Neural cell (in vitro differentiated cells): ENCODE measurements around the gene FTSJ3. TPM values are rescaled to one million over a fixed set of nuclear protein-coding genes. Genes with fewer than 3 reads are reported as not detected.

Experiments
- H2AFZ ChIP-seq: fragments of 200-600, 300-800 bp; sonication (generic), shearing (Covaris generic); 2 replicates; pipeline ENCODE4 v1.6.0; 2014; ENCODE audit warnings: low read depth, mild to moderate bottlenecking, antibody characterized with exemption, low read length, moderate library complexity
- H3F3A ChIP-seq: fragments of 200-600 bp; shearing (Covaris generic); 2 replicates; pipeline ENCODE4 v1.6.1; 2016; ENCODE audit warnings: mild to moderate bottlenecking, moderate library complexity, mixed read lengths, antibody characterized with exemption, low read length; ENCODE audit not compliant: insufficient read depth, poor library complexity, severe bottlenecking
- H3K27ac ChIP-seq: fragments of 200-600, 300-800 bp; sonication (generic), shearing (Covaris generic); 2 replicates; pipeline ENCODE4 v1.5.1; 2014; ENCODE audit warnings: mild to moderate bottlenecking, low read length, moderate library complexity
- H3K27me3 ChIP-seq: fragments of 300-800, 200-600 bp; sonication (generic), shearing (Covaris generic); 2 replicates; pipeline ENCODE4 v1.6.0; 2014; ENCODE audit warnings: mild to moderate bottlenecking, low read depth, low read length, moderate library complexity; ENCODE audit not compliant: insufficient read depth
- H3K36me3 ChIP-seq: fragments of 300-800, 200-600 bp; sonication (generic), shearing (Covaris generic); 2 replicates; pipeline ENCODE4 v1.5.1; 2014; ENCODE audit warnings: mild to moderate bottlenecking, antibody characterized with exemption, low read length, moderate library complexity; ENCODE audit not compliant: insufficient read depth
- H3K4me2 ChIP-seq: fragments of 300-800, 200-600 bp; sonication (generic), shearing (Covaris generic); 2 replicates; pipeline ENCODE4 v1.6.0; 2014; ENCODE audit warnings: mild to moderate bottlenecking, low read length
- H3K4me3 ChIP-seq: fragments of 300-800, 200-600 bp; sonication (generic), shearing (Covaris generic); 2 replicates; pipeline ENCODE4 v1.5.1; 2014; ENCODE audit warnings: mild to moderate bottlenecking, low read length, moderate library complexity
- H3K79me2 ChIP-seq: fragments of 200-600 bp; shearing (Covaris generic); replicated peaks from 2 replicates; pipeline ENCODE4 v1.6.0; 2014; ENCODE audit warnings: mild to moderate bottlenecking, low read length, moderate library complexity; ENCODE audit not compliant: insufficient read depth
- H3K9ac ChIP-seq: fragments of 300-800, 200-600 bp; sonication (generic), shearing (Covaris generic); 2 replicates; pipeline ENCODE4 v1.6.1; 2016; ENCODE audit warnings: mild to moderate bottlenecking, low read length, mixed read lengths
- H3K9me2 ChIP-seq: fragments of 200-600 bp; shearing (Covaris generic); 2 replicates; pipeline ENCODE4 v1.6.1; 2016; ENCODE audit warnings: mild to moderate bottlenecking, low read length, mixed read lengths; ENCODE audit not compliant: insufficient read depth
- H3K9me3 ChIP-seq: fragments of 200-600, 300-800 bp; sonication (generic), shearing (Covaris generic); 2 replicates; pipeline ENCODE4 v1.6.1; 2016; ENCODE audit warnings: mild to moderate bottlenecking, mixed run types, low read length, moderate library complexity, mixed read lengths
- H4K20me1 ChIP-seq: fragments of 200-600 bp; shearing (Covaris generic); 2 replicates; pipeline ENCODE4 v1.6.1; 2016; ENCODE audit warnings: mild to moderate bottlenecking, mixed run types; ENCODE audit not compliant: insufficient read depth
- EP300 ChIP-seq: fragments of 450-650 bp; conservative IDR thresholded peaks from 2 replicates; pipeline ENCODE4 v1.6.1; 2014; ENCODE audit warnings: antibody characterized with exemption, mild to moderate bottlenecking, moderate library complexity; ENCODE audit not compliant: poor library complexity, severe bottlenecking
- EZH2 ChIP-seq: fragments of 200-600, 300-800 bp; shearing (Covaris generic), sonication (generic); IDR thresholded peaks from 2 replicates; pipeline ENCODE4 v1.6.1; 2014; ENCODE audit warnings: antibody characterized with exemption, low read length, borderline replicate concordance, mild to moderate bottlenecking; ENCODE audit not compliant: insufficient read depth, poor library complexity, severe bottlenecking
- MXI1 ChIP-seq: fragments of 450-650 bp; conservative IDR thresholded peaks from 2 replicates; pipeline ENCODE4 v1.6.1; 2014; ENCODE audit warnings: antibody characterized with exemption, mild to moderate bottlenecking; ENCODE audit not compliant: poor library complexity, severe bottlenecking
- POLR2AphosphoS5 ChIP-seq: IDR thresholded peaks from 2 replicates; pipeline ENCODE4 v1.6.1; 2012
- RAD21 ChIP-seq: fragments of 450-650 bp; conservative IDR thresholded peaks from 2 replicates; pipeline ENCODE4 v1.6.1; 2014; ENCODE audit warnings: antibody characterized with exemption, mild to moderate bottlenecking, moderate library complexity
- SMC3 ChIP-seq: fragments of 450-650 bp; conservative IDR thresholded peaks from 2 replicates; pipeline ENCODE4 v1.6.1; 2014; ENCODE audit warnings: antibody characterized with exemption, mild to moderate bottlenecking, moderate library complexity; ENCODE audit not compliant: poor library complexity
- TAF1 ChIP-seq: IDR thresholded peaks from 2 replicates; pipeline ENCODE4 v1.6.1; 2012; ENCODE audit warnings: low read depth
- polyA plus RNA-seq: library from polyadenylated mRNA; depleted of rRNA; stranded (reverse); fragments of >200 nt; gene quantifications from 2 replicates; pipeline ENCODE4 v1.2.3, GENCODE V29; 2014
- TF ChIP-seq, protein P1 (sequence below): fragments of 450-650 bp; IDR thresholded peaks from 2 replicates; pipeline ENCODE4 v1.5.1; 2014; ENCODE audit warnings: antibody characterized with exemption, mild to moderate bottlenecking, moderate library complexity; ENCODE audit not compliant: poor library complexity, severe bottlenecking
- TF ChIP-seq, protein P2 (sequence below): IDR thresholded peaks from 2 replicates; pipeline ENCODE4 v1.6.1; 2012; ENCODE audit warnings: borderline replicate concordance

Gene FTSJ3
- polyA plus RNA-seq, 1 donor from 2014 or later: 23.2 TPM

DNA sequence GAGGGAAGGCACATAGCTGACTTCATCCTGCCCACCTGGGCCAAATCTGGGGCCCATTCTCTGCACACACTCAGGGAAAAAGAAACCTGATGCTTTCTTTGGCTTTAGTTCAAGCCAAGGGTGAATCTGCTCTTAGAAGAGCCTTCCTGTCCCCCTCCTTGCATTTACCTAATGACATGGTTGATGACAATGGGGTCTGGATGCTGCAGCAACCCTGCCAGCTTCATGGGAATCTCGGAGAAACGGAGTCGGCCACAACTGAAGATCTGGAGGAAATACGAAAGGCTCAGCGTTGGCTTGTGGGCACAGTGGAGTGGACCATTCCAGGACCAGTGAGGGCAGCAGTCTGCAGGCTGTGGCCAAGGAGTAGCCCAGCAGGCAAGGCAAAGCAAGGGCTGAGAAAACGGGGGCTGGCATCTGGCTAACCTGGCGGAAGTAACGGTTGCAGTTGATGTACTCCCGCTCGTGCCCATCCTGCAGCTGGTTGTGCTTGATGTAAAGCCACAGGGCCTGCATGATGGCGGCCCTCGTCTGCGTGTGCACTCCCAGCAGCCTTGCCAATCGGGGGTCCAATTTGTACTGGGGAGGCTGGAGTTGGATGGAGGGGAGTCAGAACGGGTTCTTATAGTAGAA lies 6.4 kb upstream of the FTSJ3 start:
- no peak overlapping the region for H3K4me2 ChIP-seq
- H3K9me2 ChIP-seq: no peaks in the 10 kb centered on the region
- no peak overlapping the region for H3K9ac ChIP-seq
- H2AFZ ChIP-seq: no peak overlapping the region
- no peaks in the 10 kb centered on the region for H3K9me3 ChIP-seq
- no peak overlapping the region for H3K27ac ChIP-seq
- H3K4me3 ChIP-seq: no peak overlapping the region
- H3F3A ChIP-seq: no peaks in the 10 kb centered on the region
- no peaks in the 10 kb centered on the region for H3K36me3 ChIP-seq
- H3K79me2 ChIP-seq: peaks cover 9% of the 10 kb centered on the region
- no peak for TF ChIP-seq TAF1
- no peaks in the 10 kb centered on the region for H4K20me1 ChIP-seq
- H3K27me3 ChIP-seq: no peaks in the 10 kb centered on the region

DNA sequence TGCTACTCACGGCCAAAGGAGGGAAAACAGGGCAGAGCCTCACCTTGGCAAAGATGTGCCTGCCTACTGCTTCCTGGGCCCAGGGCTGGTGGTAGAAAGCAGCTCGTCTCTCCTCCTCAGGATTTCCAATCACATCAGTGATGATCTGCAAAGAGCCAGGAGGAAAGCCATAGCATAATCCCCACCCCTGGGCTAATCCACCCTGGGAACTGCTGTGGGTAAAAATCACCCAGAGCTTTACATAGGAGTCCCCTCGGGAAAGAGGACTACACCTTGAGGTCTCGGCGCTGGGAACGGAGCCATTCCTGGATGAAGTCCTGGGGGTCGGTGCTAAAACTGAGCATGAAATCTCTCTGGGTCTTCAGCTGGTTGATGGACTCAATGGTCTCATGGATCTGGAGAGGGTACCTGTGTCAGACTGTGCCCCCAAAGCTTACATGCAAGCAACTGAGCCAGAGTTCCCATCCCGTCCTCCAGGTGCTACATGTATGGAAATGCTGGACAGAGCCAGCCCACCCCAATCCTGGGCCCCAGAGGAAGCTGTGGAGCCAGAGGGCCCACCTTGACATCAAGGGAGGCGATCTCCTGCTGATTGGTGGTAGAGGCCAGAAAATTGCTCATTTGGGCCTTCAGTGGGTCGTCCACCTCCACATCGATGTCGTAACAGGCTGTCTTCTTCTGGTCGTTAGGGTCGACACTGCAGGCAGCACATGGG lies 5.7 kb upstream of the FTSJ3 start:
- Histone ChIP-seq H3K79me2 (peaks cover 15% of the 10 kb centered on the region), H3K36me3 (no peaks in the 10 kb centered on the region), H3K27me3 (no peaks in the 10 kb centered on the region), H3K9me2 (no peaks in the 10 kb centered on the region), H2AFZ (no peak overlapping the region), H3F3A (peaks cover 1% of the 10 kb centered on the region), H3K9ac (no peak overlapping the region), H3K9me3 (no peaks in the 10 kb centered on the region), H3K4me3 (no peak overlapping the region), H4K20me1 (no peaks in the 10 kb centered on the region), H3K4me2 (no peak overlapping the region), H3K27ac (no peak overlapping the region)
- TF ChIP-seq EP300: no peak

DNA sequence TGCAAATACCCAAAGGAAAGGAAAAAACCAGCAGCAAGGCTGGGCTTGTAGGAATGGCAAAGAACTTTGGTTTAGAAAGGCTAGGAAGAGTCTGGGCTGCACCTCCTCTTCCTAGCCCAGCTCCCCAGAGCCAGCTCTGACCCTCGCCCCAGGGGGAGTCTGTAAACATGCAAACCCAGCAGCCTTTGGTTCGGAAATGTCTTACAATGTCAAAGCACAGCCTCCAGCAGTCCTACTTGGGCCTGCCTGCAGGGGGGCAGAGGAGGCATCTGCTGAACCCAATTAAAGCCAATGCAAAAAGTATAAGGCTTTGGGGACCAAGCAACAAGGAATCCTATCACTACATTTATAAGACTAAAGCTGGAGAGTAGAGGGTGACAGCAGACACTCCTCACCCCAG lies 5.0 kb upstream of the FTSJ3 start:
- Histone ChIP-seq H3K4me2 (no peak overlapping the region), H3K27ac (no peak overlapping the region), H3K79me2 (peaks cover 21% of the 10 kb centered on the region), H3K36me3 (no peaks in the 10 kb centered on the region), H3F3A (peaks cover 4% of the 10 kb centered on the region), H3K9ac (no peak overlapping the region), H4K20me1 (no peaks in the 10 kb centered on the region), H3K4me3 (no peak overlapping the region), H3K9me2 (no peaks in the 10 kb centered on the region), H3K9me3 (no peaks in the 10 kb centered on the region), H2AFZ (no peak overlapping the region), H3K27me3 (no peaks in the 10 kb centered on the region)
- TF ChIP-seq EP300 (no peak), MXI1 (no peak), POLR2AphosphoS5 (no peak), SMC3 (no peak), EZH2 (no peak), TAF1 (no peak), RAD21 (no peak)
- TF ChIP-seq, protein P1, sequence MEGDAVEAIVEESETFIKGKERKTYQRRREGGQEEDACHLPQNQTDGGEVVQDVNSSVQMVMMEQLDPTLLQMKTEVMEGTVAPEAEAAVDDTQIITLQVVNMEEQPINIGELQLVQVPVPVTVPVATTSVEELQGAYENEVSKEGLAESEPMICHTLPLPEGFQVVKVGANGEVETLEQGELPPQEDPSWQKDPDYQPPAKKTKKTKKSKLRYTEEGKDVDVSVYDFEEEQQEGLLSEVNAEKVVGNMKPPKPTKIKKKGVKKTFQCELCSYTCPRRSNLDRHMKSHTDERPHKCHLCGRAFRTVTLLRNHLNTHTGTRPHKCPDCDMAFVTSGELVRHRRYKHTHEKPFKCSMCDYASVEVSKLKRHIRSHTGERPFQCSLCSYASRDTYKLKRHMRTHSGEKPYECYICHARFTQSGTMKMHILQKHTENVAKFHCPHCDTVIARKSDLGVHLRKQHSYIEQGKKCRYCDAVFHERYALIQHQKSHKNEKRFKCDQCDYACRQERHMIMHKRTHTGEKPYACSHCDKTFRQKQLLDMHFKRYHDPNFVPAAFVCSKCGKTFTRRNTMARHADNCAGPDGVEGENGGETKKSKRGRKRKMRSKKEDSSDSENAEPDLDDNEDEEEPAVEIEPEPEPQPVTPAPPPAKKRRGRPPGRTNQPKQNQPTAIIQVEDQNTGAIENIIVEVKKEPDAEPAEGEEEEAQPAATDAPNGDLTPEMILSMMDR: no peak
- TF ChIP-seq, protein P2, sequence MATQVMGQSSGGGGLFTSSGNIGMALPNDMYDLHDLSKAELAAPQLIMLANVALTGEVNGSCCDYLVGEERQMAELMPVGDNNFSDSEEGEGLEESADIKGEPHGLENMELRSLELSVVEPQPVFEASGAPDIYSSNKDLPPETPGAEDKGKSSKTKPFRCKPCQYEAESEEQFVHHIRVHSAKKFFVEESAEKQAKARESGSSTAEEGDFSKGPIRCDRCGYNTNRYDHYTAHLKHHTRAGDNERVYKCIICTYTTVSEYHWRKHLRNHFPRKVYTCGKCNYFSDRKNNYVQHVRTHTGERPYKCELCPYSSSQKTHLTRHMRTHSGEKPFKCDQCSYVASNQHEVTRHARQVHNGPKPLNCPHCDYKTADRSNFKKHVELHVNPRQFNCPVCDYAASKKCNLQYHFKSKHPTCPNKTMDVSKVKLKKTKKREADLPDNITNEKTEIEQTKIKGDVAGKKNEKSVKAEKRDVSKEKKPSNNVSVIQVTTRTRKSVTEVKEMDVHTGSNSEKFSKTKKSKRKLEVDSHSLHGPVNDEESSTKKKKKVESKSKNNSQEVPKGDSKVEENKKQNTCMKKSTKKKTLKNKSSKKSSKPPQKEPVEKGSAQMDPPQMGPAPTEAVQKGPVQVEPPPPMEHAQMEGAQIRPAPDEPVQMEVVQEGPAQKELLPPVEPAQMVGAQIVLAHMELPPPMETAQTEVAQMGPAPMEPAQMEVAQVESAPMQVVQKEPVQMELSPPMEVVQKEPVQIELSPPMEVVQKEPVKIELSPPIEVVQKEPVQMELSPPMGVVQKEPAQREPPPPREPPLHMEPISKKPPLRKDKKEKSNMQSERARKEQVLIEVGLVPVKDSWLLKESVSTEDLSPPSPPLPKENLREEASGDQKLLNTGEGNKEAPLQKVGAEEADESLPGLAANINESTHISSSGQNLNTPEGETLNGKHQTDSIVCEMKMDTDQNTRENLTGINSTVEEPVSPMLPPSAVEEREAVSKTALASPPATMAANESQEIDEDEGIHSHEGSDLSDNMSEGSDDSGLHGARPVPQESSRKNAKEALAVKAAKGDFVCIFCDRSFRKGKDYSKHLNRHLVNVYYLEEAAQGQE: no peak
